B cell (primary cell): ENCODE measurements around the gene DAB1. TPM values are rescaled to one million over a fixed set of nuclear protein-coding genes. Genes with fewer than 3 reads are reported as not detected.

ENCODE experiments used
- ATAC-seq: fragments of 200-7000 bp; cut with Tn5 transposase; one replicate; pipeline ENCODE4 v1.10.0; 2021; ENCODE audit warnings: low read depth, mild to moderate bottlenecking, moderate number of reproducible peaks, moderate library complexity
- CTCF ChIA-PET: fragments of 350-600 bp; sonication (Branson Sonifier 250); formaldehyde crosslinking; loops from one replicate; lab custom pipeline; 2021; ENCODE audit warnings: antibody characterized with exemption, inconsistent platforms; lab: Charles Lee
- POLR2A ChIA-PET: fragments of 350-600 bp; sonication (Branson Sonifier 250); formaldehyde crosslinking; loops from one replicate; lab custom pipeline; 2021; ENCODE audit warnings: antibody characterized with exemption; lab: Charles Lee
- DNase-seq: peaks from one replicate; pipeline ENCODE4 v3.0.0; 2013
- H2AFZ ChIP-seq: 2 replicates; pipeline ENCODE4 v1.6.1; 2012; ENCODE audit warnings: mild to moderate bottlenecking, low read depth, low read length; ENCODE audit not compliant: insufficient read depth, poor library complexity, severe bottlenecking
- H3K27ac ChIP-seq, 2 donors: 1 replicate in 1 of 2; 2 replicates in 1 of 2; pipeline ENCODE4 v1.5.1; 2012 to 2013; ENCODE audit warnings: low read length in 2 of 2, mild to moderate bottlenecking in 2 of 2, moderate library complexity in 1 of 2
- H3K27me3 ChIP-seq, 4 experiments: fragments of 200-600 bp in 1 of 4; sonication (generic) in 1 of 4; replicated peaks in 1 of 4; 1 replicate in 2 of 4; 2 replicates in 2 of 4; pipeline versions ENCODE4 v1.6.1 to v1.7.0; 2013 to 2016; ENCODE audit warnings: low read length in 3 of 4, mild to moderate bottlenecking in 2 of 4, mixed read lengths in 1 of 4, moderate library complexity in 1 of 4; ENCODE audit not compliant: insufficient read depth in 4 of 4, control insufficient read depth in 3 of 4; ENCODE audit errors: control extremely low read depth in 1 of 4
- H3K36me3 ChIP-seq, 2 experiments: replicated peaks in 1 of 2; 1 replicate in 1 of 2; 2 replicates in 1 of 2; pipeline versions ENCODE4 v1.6.1 to v1.7.1; 2013; ENCODE audit warnings: low read length in 1 of 2; ENCODE audit not compliant: insufficient read depth in 2 of 2, control insufficient read depth in 1 of 2; ENCODE audit errors: control extremely low read depth in 1 of 2, extremely low read depth in 1 of 2
- H3K4me1 ChIP-seq, 2 donors: fragments of 200-600 bp in 1 of 2; sonication (generic) in 1 of 2; 1 replicate in 1 of 2; 2 replicates in 1 of 2; pipeline versions ENCODE4 v1.5.1 to v1.6.1; 2013 to 2017; ENCODE audit warnings: low read length in 2 of 2; ENCODE audit not compliant: control insufficient read depth in 2 of 2, insufficient read depth in 2 of 2
- H3K4me2 ChIP-seq: replicated peaks from 2 replicates; pipeline ENCODE3; 2012; ENCODE audit warnings: mild to moderate bottlenecking, low read depth, low read length; ENCODE audit not compliant: poor library complexity, severe bottlenecking
- H3K4me3 ChIP-seq, 5 experiments: fragments of 200-600 bp in 1 of 5; sonication (generic) in 1 of 5; 1 replicate in 3 of 5; 2 replicates in 2 of 5; pipeline versions ENCODE4 v1.5.1 to v1.7.0; 2011 to 2016; ENCODE audit warnings: low read length in 4 of 5, mild to moderate bottlenecking in 4 of 5, low read depth in 2 of 5, control low read depth in 1 of 5, moderate library complexity in 1 of 5; ENCODE audit not compliant: insufficient read depth in 1 of 5; ENCODE audit errors: control extremely low read depth in 1 of 5, extremely low read depth in 1 of 5
- H3K79me2 ChIP-seq: fragments of 200-600 bp; sonication (generic); one replicate; pipeline ENCODE4 v1.6.0; 2016; ENCODE audit warnings: low read length; ENCODE audit not compliant: control insufficient read depth, insufficient read depth
- H3K9ac ChIP-seq: fragments of 200-600 bp; sonication (generic); 2 replicates; pipeline ENCODE4 v1.6.1; 2017; ENCODE audit warnings: mild to moderate bottlenecking, low read length, moderate library complexity
- H3K9me3 ChIP-seq, 3 donors: one replicate each; pipeline versions ENCODE4 v1.6.1 to v1.7.1; 2013; ENCODE audit warnings: low read length in 2 of 3; ENCODE audit not compliant: control insufficient read depth in 2 of 3, insufficient read depth in 1 of 3; ENCODE audit errors: control extremely low read depth in 1 of 3
- H4K20me1 ChIP-seq: 2 replicates; pipeline ENCODE4 v1.6.0; 2012; ENCODE audit warnings: mild to moderate bottlenecking, low read length; ENCODE audit not compliant: insufficient read depth, control insufficient read depth, poor library complexity, severe bottlenecking
- H3K27ac Mint-ChIP-seq: one replicate; pipeline ENCODE4 v1.8.0; 2021; ENCODE audit warnings: mixed read lengths
- H3K27me3 Mint-ChIP-seq: one replicate; pipeline ENCODE4 v1.8.0; 2021; ENCODE audit warnings: mixed read lengths
- H3K4me1 Mint-ChIP-seq: one replicate; pipeline ENCODE4 v1.8.0; 2021; ENCODE audit warnings: mixed read lengths
- H3K4me3 Mint-ChIP-seq: one replicate; pipeline ENCODE4 v1.8.0; 2021; ENCODE audit warnings: mixed read lengths
- H3K9me3 Mint-ChIP-seq: one replicate; pipeline ENCODE4 v1.8.0; 2022; ENCODE audit warnings: mixed read lengths; ENCODE audit not compliant: insufficient read depth
- EZH2 ChIP-seq: IDR thresholded peaks from 2 replicates; pipeline ENCODE4 v1.6.1; 2012; ENCODE audit warnings: borderline replicate concordance, low read depth, mild to moderate bottlenecking, moderate library complexity, low read length; ENCODE audit not compliant: insufficient read depth, poor library complexity, severe bottlenecking
- WGBS: methylation state at CpG from one replicate; pipeline ENCODE4 v1.1.5; 2013; ENCODE audit warnings: missing lambda C conversion rate; ENCODE audit not compliant: insufficient coverage; 5-methylcytosine and 5-hydroxymethylcytosine counted together
- intact Hi-C: fragments of 100-400 bp; cut with micrococcal nuclease; formaldehyde crosslinking; loops from one replicate; pipeline ENCODE4 v1.10.0; 2022
- polyA plus RNA-seq: library from polyadenylated mRNA; depleted of rRNA; stranded (reverse); fragments of >200 nt; gene quantifications from 2 replicates; pipeline ENCODE4 v1.2.3, GENCODE V29; 2012
- total RNA-seq, 2 donors: library from RNA; stranded (reverse); fragments of 120-200 nt in 1 of 2; gene quantifications; 1 replicate in 1 of 2; 2 replicates in 1 of 2; pipeline versions ENCODE4 v1.2.3 to v1.2.4, GENCODE V29; 2013 to 2022
- TF ChIP-seq, protein P1 (sequence below): fragments of 200-600 bp; IDR thresholded peaks from one replicate; pipeline ENCODE4 v1.8.0; 2022; ENCODE audit warnings: antibody characterized with exemption, mild to moderate bottlenecking

Gene DAB1
- total and polyA plus RNA-seq, 2 donors (not counting 1 experiment from before 2014, with no cell fraction given) = not detected

DNA sequence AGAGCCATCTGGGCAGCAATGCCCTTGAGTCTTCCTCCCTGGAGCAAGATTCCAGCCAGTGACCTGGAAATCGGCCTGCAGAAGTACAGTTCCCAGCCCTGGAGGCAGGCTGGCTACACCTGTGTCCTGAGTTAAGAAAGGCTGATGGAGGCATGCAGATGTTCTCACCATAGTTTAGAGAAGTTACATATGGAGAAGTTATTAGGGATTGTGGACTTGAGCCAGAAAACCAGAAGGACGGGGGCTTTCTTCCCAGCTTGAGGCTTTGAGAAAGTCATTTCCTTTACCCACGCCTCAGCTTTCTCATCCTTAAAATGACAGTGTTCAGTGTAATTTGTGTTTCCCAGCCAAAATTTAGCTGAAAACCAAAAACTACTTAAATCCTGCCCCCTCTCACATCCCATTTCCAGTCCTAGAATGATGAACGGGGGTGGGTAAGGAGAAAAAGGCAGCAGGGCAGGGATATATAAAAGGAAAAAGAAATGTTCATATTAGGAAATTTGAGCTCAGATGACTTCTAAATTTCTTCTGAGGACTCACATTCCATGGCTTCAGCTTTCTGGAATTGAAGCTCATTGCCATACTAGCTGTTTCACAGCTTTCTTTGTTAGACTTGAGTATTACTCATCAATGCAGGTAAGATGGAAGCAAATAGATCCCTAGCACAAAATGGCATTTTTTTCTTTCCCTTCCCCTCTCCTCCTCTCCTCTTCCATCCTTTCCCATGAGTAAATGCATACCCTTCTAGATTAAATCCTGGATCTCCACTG lies 443.7 kb downstream of the DAB1 start:
- H3K9me3 Mint-ChIP-seq = no peaks in the 10 kb centered on the region
- Histone ChIP-seq H4K20me1 (no peaks in the 10 kb centered on the region), H3K36me3 (no peaks in the 10 kb centered on the region), H3K9me3 (no peaks in the 10 kb centered on the region), H3K79me2 (no peaks in the 10 kb centered on the region), H3K4me2 (no peak overlapping the region), H3K27ac (no peak overlapping the region), H3K27me3 (no peaks in the 10 kb centered on the region), H3K4me1 (no peaks in the 10 kb centered on the region), H3K4me3 (no peak overlapping the region), H2AFZ (no peak overlapping the region), H3K9ac (no peak overlapping the region)
- peaks cover 15% of the 10 kb centered on the region for H3K27me3 Mint-ChIP-seq
- no peak for TF ChIP-seq EZH2
- intact Hi-C loops = no loop called here
- H3K4me1 Mint-ChIP-seq = no peaks in the 10 kb centered on the region
- no peak overlapping the region for H3K27ac Mint-ChIP-seq
- ATAC-seq (no peak), DNase-seq (no peak)
- POLR2A ChIA-PET = no interaction called here
- WGBS = 83% methylated on average over 1 of the region's 4 CpGs
- CTCF ChIA-PET = no interaction called here
- H3K4me3 Mint-ChIP-seq = no peak overlapping the region

DNA sequence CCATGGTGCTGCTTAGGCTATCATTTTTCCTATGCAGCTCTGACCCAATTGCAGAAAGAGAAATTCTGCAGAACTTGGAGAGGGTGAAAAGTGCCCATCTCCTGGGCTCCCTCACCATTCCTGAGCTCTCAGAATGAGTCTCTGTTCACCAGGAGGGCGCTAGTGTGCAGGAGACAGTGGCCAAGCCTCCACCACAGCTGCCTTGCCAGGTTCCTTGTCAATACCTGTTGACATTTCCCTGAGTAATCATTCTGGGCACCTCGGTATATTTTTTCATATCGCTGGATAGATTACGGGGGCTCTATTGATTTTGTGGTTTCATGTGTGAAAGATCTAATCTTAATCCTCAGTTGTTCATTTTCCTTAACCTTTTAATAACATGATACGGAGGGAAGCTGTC lies 445.0 kb downstream of the DAB1 start:
- H3K27me3 Mint-ChIP-seq = peaks cover 15% of the 10 kb centered on the region
- Histone ChIP-seq H3K9me3 (no peaks in the 10 kb centered on the region), H3K4me2 (no peak overlapping the region), H3K27ac (no peak overlapping the region), H3K4me1 (no peaks in the 10 kb centered on the region), H3K27me3 (no peaks in the 10 kb centered on the region), H3K79me2 (no peaks in the 10 kb centered on the region), H3K9ac (no peak overlapping the region), H4K20me1 (no peaks in the 10 kb centered on the region), H3K4me3 (no peak overlapping the region), H2AFZ (no peak overlapping the region), H3K36me3 (no peaks in the 10 kb centered on the region)
- no peak for DNase-seq
- TF ChIP-seq, protein P1, sequence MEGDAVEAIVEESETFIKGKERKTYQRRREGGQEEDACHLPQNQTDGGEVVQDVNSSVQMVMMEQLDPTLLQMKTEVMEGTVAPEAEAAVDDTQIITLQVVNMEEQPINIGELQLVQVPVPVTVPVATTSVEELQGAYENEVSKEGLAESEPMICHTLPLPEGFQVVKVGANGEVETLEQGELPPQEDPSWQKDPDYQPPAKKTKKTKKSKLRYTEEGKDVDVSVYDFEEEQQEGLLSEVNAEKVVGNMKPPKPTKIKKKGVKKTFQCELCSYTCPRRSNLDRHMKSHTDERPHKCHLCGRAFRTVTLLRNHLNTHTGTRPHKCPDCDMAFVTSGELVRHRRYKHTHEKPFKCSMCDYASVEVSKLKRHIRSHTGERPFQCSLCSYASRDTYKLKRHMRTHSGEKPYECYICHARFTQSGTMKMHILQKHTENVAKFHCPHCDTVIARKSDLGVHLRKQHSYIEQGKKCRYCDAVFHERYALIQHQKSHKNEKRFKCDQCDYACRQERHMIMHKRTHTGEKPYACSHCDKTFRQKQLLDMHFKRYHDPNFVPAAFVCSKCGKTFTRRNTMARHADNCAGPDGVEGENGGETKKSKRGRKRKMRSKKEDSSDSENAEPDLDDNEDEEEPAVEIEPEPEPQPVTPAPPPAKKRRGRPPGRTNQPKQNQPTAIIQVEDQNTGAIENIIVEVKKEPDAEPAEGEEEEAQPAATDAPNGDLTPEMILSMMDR = no peak
- ATAC-seq = no peak
- no peak overlapping the region for H3K27ac Mint-ChIP-seq
- ChIA-PET CTCF (no interaction called here), POLR2A (no interaction called here)
- no peaks in the 10 kb centered on the region for H3K9me3 Mint-ChIP-seq
- WGBS = 73% methylated on average over 1 of the region's 5 CpGs
- H3K4me1 Mint-ChIP-seq = no peaks in the 10 kb centered on the region
- no peak overlapping the region for H3K4me3 Mint-ChIP-seq
- intact Hi-C loops = no loop called here
